ENCODE measurements around the gene ZWILCH. TPM values are rescaled to one million over a fixed set of nuclear protein-coding genes. Genes with fewer than 3 reads are reported as not detected.
"Not testable (repeated sequence)": the region's sequence is repeated elsewhere in the genome, so short reads cannot be mapped to it uniquely, and the experiment has no call there.

Gene ZWILCH
- total RNA-seq, 1 donor from 2014 or later, result 4.1 TPM

GRCh38 chr15:66462627-66463026 is 42.5 kb upstream of the ZWILCH start:
- intact Hi-C loops (cut with DNase I), result no loop called here
- Histone ChIP-seq H3K36me3 (no peaks in the 10 kb centered on the region), H3K4me1 (peaks cover 9% of the 10 kb centered on the region), H3K27ac (no peak overlapping the region), H3K4me3 (no peak overlapping the region), H3K27me3 (ENCODE audit: low read depth) (no peaks in the 10 kb centered on the region), H3K9me3 (no peaks in the 10 kb centered on the region)
- no peak for TF ChIP-seq CTCF (IDR thresholded peaks at IDR 0.05)
- DNase-seq, result no peak
- ATAC-seq, result no peak

- H3K9me3 ChIP-seq; H3K4me3 ChIP-seq; H3K4me1 ChIP-seq; H3K36me3 ChIP-seq; H3K27me3 ChIP-seq (ENCODE audit: low read depth); DNase-seq; intact Hi-C loops (cut with DNase I); H3K27ac ChIP-seq; ATAC-seq: not testable (repeated sequence)
Measured at GRCh38 chr15:66465294-66465693, 39.8 kb upstream of the ZWILCH start.

- H3K27me3 ChIP-seq (ENCODE audit: low read depth); H3K36me3 ChIP-seq; H3K4me1 ChIP-seq; H3K4me3 ChIP-seq; ATAC-seq; H3K9me3 ChIP-seq; DNase-seq; intact Hi-C loops (cut with DNase I); H3K27ac ChIP-seq: not testable (repeated sequence)
Measured at GRCh38 chr15:66467162-66468040, 37.7 kb upstream of the ZWILCH start.

GRCh38 chr15:66470825-66471224 is 34.3 kb upstream of the ZWILCH start:
- DNase-seq; H3K36me3 ChIP-seq; H3K27me3 ChIP-seq (ENCODE audit: low read depth); H3K9me3 ChIP-seq; intact Hi-C loops (cut with DNase I); ATAC-seq; H3K27ac ChIP-seq; H3K4me3 ChIP-seq; H3K4me1 ChIP-seq: not testable (repeated sequence)

GRCh38 chr15:66472176-66472999 is 32.7 kb upstream of the ZWILCH start:
- peak; percentile 16 to 35 for ATAC-seq
- peaks cover 5% of the 10 kb centered on the region for H3K36me3 ChIP-seq
- no peak for TF ChIP-seq CTCF (IDR thresholded peaks at IDR 0.05)
- no peaks in the 10 kb centered on the region for H3K4me1 ChIP-seq
- H3K27ac ChIP-seq, result no peak overlapping the region
- H3K27me3 ChIP-seq (ENCODE audit: low read depth), result no peaks in the 10 kb centered on the region
- no peak overlapping the region for H3K4me3 ChIP-seq
- H3K9me3 ChIP-seq, result no peaks in the 10 kb centered on the region
- intact Hi-C loops (cut with DNase I), result no loop called here
- no peak for DNase-seq

- Histone ChIP-seq H3K9me3 (no peaks in the 10 kb centered on the region), H3K4me3 (no peak overlapping the region), H3K27me3 (ENCODE audit: low read depth) (no peaks in the 10 kb centered on the region), H3K36me3 (peaks cover 5% of the 10 kb centered on the region), H3K4me1 (no peaks in the 10 kb centered on the region), H3K27ac (no peak overlapping the region)
- no peak for DNase-seq
- no peak for TF ChIP-seq CTCF (IDR thresholded peaks at IDR 0.05)
- no peak for ATAC-seq
- intact Hi-C loops (cut with DNase I), result no loop called here
Measured at GRCh38 chr15:66474135-66474534, 31.0 kb upstream of the ZWILCH start.

GRCh38 chr15:66474963-66475362 is 30.2 kb upstream of the ZWILCH start:
- Histone ChIP-seq H3K27me3 (ENCODE audit: low read depth) (no peaks in the 10 kb centered on the region), H3K36me3 (peaks cover 5% of the 10 kb centered on the region), H3K4me1 (no peaks in the 10 kb centered on the region), H3K4me3 (no peak overlapping the region), H3K27ac (no peak overlapping the region), H3K9me3 (no peaks in the 10 kb centered on the region)
- ATAC-seq (no peak), DNase-seq (no peak)
- intact Hi-C loops (cut with DNase I), result no loop called here
- no peak for TF ChIP-seq CTCF (IDR thresholded peaks at IDR 0.05)

Measured in lower lobe of right lung (tissue), 2 donors.